D341Med (cell line): ENCODE data around the gene CIB4.

Experiments
- DNase-seq: peaks from one replicate; pipeline ENCODE4 v3.0.0; 2012; ENCODE audit warnings: low spot score

The CIB4 gene

GRCh38 chr2:26550276-26551015 is 90.7 kb downstream of the CIB4 start:
- no peak for DNase-seq

GRCh38 chr2:26542676-26543505 is 98.3 kb downstream of the CIB4 start:
- no peak for DNase-seq

DNA sequence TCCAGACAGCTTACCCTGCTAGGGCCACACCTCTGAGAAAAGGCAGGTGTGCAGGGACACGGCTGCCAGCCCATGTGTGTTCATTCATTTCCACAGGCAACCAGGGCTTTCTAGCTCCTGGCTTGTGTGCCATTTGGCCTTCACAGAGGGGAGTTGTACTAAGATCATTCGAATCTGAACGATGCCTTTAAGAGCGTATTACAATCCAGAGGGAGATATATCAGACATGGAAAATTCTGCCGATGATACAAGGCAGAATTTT is 99.0 kb downstream of the CIB4 start:
- no peak for DNase-seq

GRCh38 chr2:26541401-26542193 is 99.6 kb downstream of the CIB4 start:
- DNase-seq: no peak

DNA sequence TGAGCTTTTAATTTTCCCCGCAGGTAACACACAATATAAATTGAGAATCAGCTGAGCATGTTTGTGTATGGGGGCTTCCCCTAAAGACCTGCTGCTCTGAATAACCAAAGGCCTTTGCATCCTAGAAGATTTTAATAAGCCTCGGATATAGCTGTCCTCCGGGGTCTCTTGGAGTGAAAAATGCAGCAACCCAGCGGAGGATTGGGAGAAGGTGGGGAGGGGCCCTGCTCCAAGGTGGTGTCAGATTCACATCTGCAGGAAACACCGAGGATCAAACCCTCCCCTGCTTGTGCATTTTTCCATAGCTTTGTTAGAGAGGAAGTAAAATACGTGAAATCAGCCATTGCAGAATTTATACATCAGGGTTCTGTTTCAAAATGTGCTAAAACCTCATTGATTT is 100.2 kb downstream of the CIB4 start:
- no peak for DNase-seq

DNA sequence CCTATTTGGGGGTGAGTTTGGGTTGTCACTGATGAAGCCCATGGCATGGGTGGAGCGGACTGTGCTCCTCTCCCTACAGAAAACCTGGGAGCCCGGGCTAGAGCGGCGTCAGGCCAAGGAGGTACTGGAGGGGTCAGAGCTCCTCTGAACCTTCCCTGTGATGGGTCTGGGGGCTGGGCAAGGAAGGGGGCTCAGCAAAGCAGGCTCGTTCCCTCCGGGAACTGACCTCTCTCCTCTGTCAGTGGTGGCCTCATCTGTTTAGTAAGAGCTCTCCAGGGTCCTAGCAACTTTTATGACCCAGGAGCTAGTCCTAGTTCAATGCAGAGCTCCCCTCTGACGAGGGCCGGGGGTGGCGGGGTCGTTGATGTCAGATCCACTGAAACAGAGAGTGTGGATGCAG is 100.9 kb downstream of the CIB4 start:
- DNase-seq: no peak

DNA sequence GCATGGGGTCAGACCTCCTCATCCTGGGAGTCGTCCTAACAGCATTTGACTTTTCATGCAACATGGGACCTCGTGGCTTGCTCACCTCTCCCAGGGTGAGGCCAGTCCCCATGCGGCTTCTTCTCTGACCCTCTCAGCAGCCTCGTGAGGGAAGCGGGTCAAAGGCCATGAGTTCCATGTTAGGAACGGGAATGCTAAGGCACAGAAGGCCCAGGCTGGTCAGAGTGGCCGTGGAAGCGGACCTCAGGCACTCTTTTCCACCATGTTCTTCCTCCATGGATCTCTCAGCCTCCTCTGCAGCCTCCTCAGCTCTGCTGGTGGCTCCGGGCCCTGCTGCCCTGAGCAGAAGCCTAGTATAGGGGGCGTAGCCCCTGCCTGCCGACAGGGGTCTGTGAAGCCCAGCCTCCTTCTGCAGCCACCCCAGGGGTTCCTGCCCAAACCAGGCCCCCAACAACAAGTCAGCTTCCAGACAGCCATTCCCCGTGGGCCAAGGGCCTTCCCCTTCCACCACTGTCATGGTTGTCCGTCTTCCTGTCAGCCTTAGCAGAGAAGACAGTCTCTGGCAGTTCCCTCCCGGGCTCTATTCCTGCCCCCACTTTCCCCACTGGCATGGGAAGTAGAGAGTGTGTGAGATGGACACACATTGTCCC is 103.2 kb downstream of the CIB4 start:
- DNase-seq: no peak

DNA sequence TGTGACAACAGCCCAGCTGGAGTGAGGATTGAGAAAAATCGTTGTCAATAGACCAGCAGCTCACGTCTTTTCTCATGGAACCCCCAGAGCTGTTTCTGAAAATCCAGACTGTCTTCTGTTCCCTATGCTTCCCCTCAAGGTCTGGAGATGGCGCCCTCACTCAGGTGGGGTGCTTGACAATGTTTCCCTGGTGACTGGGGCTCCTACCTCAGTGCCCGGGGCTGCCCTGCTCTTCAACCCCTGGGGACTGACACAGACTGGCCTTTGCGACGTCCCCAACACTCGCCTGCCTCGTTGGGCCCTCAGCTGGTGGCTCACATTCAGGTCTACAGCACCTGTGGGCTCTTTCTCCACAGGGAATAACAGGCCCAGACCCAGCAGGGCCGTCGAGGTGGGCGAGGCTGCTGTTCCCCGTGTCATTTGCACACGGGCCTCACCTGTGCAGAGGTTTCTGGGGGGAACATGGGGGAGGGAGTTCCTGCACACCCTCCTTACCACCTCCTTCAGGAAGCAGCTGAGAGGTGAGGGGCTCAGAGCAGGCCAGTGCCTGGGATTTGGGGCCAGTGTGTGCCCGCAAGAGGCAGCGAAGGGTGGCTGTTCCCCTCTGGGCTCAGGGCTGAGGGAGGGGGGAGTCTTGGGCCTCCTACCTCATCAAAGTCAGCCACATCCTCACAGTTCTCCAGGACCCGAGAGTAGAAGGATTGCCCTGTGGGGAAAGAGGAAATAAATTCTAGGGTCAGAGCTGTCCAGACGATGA is 103.9 kb downstream of the CIB4 start:
- no peak for DNase-seq

- no peak for DNase-seq
These were observed 104.6 kb downstream of the CIB4 start for GRCh38 chr2:26536371-26537068.

GRCh38 chr2:26535663-26536275 is 105.4 kb downstream of the CIB4 start:
- DNase-seq: no peak

GRCh38 chr2:26534865-26535662 is 106.1 kb downstream of the CIB4 start:
- DNase-seq: no peak

DNA sequence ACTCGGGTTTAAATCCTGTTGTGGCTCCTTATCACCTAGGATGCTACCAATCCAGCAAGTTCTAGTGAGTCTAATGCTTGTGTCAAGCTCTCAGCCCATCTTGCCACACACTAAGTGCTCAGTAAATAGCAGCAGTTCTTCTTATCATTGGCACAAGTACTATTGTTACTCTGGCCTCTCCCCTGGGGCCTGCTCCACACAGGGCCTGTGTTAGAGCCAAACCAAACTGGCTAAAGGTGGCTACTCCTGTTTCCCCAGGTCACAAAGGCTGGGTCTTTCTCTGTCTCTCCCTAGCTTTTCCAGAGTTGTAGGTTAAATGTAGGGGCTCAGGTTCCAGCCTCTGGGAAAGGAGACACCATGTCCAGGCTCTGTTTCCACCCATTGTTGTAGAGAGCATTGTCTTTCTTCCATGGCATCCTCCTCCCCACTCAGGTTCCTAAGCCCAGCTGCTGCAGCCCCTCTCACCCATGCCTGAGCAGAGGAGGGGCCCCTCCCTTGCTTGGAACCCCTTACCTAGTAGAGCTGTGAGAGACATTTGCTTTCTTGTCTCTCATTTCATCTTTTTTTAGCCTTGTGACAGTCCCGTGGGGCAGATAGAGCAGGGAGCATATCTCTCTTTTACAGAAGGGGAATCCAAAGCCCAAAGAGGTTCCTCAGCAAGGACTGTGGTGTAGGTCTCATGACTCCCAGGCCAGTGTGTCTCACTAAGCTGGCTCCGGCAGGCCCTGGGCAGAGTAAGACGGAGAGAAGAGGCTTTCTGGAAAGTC is 106.9 kb downstream of the CIB4 start:
- DNase-seq: no peak

DNA sequence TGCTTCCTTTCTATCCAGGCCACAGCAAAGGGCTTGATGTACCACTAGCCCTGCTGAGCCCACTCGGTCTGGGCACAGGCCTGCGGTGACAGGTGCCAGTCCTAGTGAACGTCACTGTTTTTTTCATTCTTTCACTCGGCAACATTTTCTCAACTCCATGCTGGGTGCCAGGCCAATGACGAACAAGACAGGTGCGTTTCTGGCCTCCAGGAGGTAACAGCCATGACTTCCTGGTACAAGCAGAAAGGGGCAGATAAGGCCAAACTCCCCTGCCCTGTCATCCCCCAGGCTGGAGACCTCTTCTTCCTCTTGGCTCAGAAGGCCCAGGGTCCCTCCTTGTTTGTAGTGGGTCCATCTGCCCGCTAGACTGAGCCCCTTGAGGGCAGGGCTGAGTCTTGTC is 107.5 kb downstream of the CIB4 start:
- no peak for DNase-seq

DNA sequence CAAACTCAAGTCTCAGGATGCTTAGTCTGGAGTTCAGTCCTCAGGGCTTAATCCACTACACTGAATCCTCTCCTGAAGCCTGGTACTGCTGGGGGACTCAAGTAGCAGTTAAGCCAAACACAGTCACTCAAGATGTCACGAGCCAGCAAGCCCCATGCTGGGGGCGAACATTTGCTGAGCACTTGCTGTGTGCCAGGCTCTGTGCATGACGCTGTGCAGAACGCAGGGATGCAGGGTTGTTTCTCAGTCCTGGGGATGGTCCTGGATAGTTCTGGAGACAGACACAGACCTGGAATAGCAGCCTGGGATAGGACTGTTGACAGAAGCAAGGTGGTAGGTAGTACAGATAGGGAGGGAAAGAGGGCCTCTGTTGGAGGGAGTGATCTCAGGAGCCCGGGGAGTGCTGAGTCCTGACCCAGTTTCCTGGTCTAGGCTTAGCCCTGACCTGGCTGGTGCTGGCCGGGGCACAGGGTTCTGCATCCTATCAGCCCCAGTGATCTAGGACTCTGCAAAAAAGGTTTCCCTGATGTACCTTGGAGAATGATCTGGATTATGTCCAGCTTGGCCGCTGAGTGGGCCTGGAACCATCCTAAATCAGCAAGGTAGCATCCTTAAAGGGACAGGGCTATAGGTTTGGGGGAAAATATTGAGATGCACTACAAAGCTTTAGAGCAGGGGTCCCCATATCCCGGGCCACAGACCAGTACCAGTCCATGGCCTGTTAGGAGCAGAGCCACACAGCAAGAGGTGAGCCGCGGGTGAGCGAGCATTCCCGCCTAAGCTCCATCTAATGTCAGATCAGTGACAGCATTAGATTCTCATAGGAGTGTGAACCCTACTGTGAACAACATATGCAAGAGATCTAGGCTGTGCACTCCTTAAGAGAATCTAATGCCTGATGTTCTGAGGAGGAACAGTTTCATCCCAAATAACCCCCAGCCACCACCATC is 108.6 kb downstream of the CIB4 start:
- DNase-seq: no peak
